Measurements from ENCODE around the gene CUTA.

The CUTA gene

GRCh38 chr6:33433001-33433543 is 15.2 kb upstream of the CUTA start:
- no peak for DNase-seq (ENCODE audit: low read depth)
- no peak overlapping the region for H3K4me3 ChIP-seq (replicated peaks; ENCODE audit: low read depth, low read length)
- TF ChIP-seq, protein P1, sequence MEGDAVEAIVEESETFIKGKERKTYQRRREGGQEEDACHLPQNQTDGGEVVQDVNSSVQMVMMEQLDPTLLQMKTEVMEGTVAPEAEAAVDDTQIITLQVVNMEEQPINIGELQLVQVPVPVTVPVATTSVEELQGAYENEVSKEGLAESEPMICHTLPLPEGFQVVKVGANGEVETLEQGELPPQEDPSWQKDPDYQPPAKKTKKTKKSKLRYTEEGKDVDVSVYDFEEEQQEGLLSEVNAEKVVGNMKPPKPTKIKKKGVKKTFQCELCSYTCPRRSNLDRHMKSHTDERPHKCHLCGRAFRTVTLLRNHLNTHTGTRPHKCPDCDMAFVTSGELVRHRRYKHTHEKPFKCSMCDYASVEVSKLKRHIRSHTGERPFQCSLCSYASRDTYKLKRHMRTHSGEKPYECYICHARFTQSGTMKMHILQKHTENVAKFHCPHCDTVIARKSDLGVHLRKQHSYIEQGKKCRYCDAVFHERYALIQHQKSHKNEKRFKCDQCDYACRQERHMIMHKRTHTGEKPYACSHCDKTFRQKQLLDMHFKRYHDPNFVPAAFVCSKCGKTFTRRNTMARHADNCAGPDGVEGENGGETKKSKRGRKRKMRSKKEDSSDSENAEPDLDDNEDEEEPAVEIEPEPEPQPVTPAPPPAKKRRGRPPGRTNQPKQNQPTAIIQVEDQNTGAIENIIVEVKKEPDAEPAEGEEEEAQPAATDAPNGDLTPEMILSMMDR (IDR thresholded peaks at IDR 0.05; ENCODE audit: low read length, missing control alignments): no peak

- DNase-seq (ENCODE audit: low read depth): no peak
- no peak overlapping the region for H3K4me3 ChIP-seq (replicated peaks; ENCODE audit: low read depth, low read length)
- TF ChIP-seq, protein P1 (IDR thresholded peaks at IDR 0.05; ENCODE audit: low read length, missing control alignments): no peak
Measured at GRCh38 chr6:33432546-33432945, 14.6 kb upstream of the CUTA start.

- no peak overlapping the region for H3K4me3 ChIP-seq (replicated peaks; ENCODE audit: low read depth, low read length)
- DNase-seq (ENCODE audit: low read depth): no peak
- TF ChIP-seq, protein P1 (IDR thresholded peaks at IDR 0.05; ENCODE audit: low read length, missing control alignments): no peak
Measured at GRCh38 chr6:33431880-33432541, 14.1 kb upstream of the CUTA start.

GRCh38 chr6:33430991-33431879 is 13.3 kb upstream of the CUTA start:
- peak overlapping the region; percentile 7 for H3K4me3 ChIP-seq (replicated peaks; ENCODE audit: low read depth, low read length)
- peak; percentile 57 for DNase-seq (ENCODE audit: low read depth)
- TF ChIP-seq, protein P1 (IDR thresholded peaks at IDR 0.05; ENCODE audit: low read length, missing control alignments): no peak

DNA sequence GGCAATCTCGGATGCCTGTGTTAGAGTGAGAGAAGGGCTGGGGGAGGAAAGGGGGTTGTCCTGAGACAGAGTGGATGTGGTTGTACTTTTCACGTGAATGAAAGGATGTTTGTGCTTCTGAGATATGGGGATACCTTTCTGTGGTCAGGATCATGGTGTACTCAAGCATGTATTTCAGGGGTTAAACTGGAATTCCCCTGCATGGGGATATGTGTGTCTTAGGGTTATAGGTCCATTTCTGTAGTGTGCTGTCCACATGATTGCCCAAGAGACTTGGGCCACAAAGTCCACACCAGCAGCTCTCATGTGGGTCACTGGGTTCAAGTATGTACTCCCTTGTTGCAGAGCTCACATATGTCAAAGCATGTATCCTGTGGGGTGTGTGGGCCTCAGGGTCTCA is 12.4 kb upstream of the CUTA start:
- no peak overlapping the region for H3K4me3 ChIP-seq (replicated peaks; ENCODE audit: low read depth, low read length)
- DNase-seq (ENCODE audit: low read depth): no peak
- TF ChIP-seq, protein P1 (IDR thresholded peaks at IDR 0.05; ENCODE audit: low read length, missing control alignments): no peak

- no peak for DNase-seq (ENCODE audit: low read depth)
- H3K4me3 ChIP-seq (replicated peaks; ENCODE audit: low read depth, low read length): no peak overlapping the region
- TF ChIP-seq, protein P1 (IDR thresholded peaks at IDR 0.05; ENCODE audit: low read length, missing control alignments): no peak
Measured at GRCh38 chr6:33429750-33430052, 11.8 kb upstream of the CUTA start.

All from fibroblast of pulmonary artery (primary cell).